Right ventricle myocardium inferior (tissue), 1 donor: ENCODE data around the gene DNAAF1. TPM values are rescaled to one million over a fixed set of nuclear protein-coding genes. Genes with fewer than 3 reads are reported as not detected.
"Not testable (repeated sequence)": the region's sequence is repeated elsewhere in the genome, so short reads cannot be mapped to it uniquely, and the experiment has no call there.

Experiments used
- ATAC-seq: fragments of 200-7000 bp; cut with Tn5 transposase; one replicate; pipeline ENCODE4 v1.9.1; 2020; ENCODE audit warnings: mild to moderate bottlenecking, moderate library complexity
- DNase-seq: peaks from one replicate; pipeline ENCODE4 v3.0.0; 2021; ENCODE audit errors: missing footprints
- intact Hi-C: fragments of 100-400 bp; cut with DNase I; formaldehyde crosslinking; loops from one replicate; pipeline ENCODE4 v1.11.0; 2022
- long read RNA-seq: library from polyadenylated mRNA; unstranded; transcript quantifications from one replicate; pipeline ENCODE4 v2.0.0, GENCODE V29; 2021
- total RNA-seq: library from RNA; stranded (reverse); fragmentation: NEBNext Ultra II Directional; extraction: Animal tissue kit (Norgen Biotek cat#: 25700); gene quantifications from one replicate; pipeline ENCODE4 v1.2.1, GENCODE V29; 2021
- donor health status: DM: no; HTN: yes; CAD: no; lungs with severe emphysema.

Gene DNAAF1
- total RNA-seq: not detected
- long read RNA-seq: 0 reads

GRCh38 chr16:84144859-84145639, at the start of gene DNAAF1, which contains the start of gene HSDL1:
DNAAF1 (plus strand) TSS chr16:84145308; CDS start chr16:84145441, 133 bp downstream.
HSDL1 (minus strand) TSS chr16:84145177; CDS start chr16:84131321, 13,856 bp downstream.
- intact Hi-C loops: loop anchor here (2.0 kb wide), 1 partner anchor 32 kb away; no protein-coding TSS in a partner anchor
- DNase-seq: peak; percentile 95
- peak; percentile 95 for ATAC-seq

GRCh38 chr16:84095466-84095865, 49.6 kb upstream of the DNAAF1 start:
- ATAC-seq (peak; percentile 50), DNase-seq (no peak)
- intact Hi-C loops: no loop called here

GRCh38 chr16:84096447-84097005, 48.6 kb upstream of the DNAAF1 start:
- no peak for ATAC-seq

GRCh38 chr16:84098939-84099338, 46.2 kb upstream of the DNAAF1 start:
- intact Hi-C loops: no loop called here
- ATAC-seq: no peak
- no peak for DNase-seq

More at GRCh38 chr16:84096447-84097005, 48.6 kb upstream of the DNAAF1 start:
- intact Hi-C loops: no loop called here
- no peak for DNase-seq

GRCh38 chr16:84103678-84104077, 41.4 kb upstream of the DNAAF1 start:
- ATAC-seq (no peak), DNase-seq (no peak)
- intact Hi-C loops: no loop called here

GRCh38 chr16:84104231-84104630, 40.9 kb upstream of the DNAAF1 start:
- ATAC-seq: no peak
- intact Hi-C loops: no loop called here

GRCh38 chr16:84105301-84105815, 39.8 kb upstream of the DNAAF1 start:
- intact Hi-C loops: no loop called here
- DNase-seq: no peak
- no peak for ATAC-seq

More at GRCh38 chr16:84104231-84104630, 40.9 kb upstream of the DNAAF1 start:
- DNase-seq: no peak

- ATAC-seq (no peak), DNase-seq (no peak)
- intact Hi-C loops: no loop called here
Measured at GRCh38 chr16:84105948-84106740, 39.0 kb upstream of the DNAAF1 start.

- intact Hi-C loops: no loop called here
- no peak for ATAC-seq
- no peak for DNase-seq
Measured at GRCh38 chr16:84107921-84108320, 37.2 kb upstream of the DNAAF1 start.

- DNase-seq (no peak), ATAC-seq (peak; percentile 77)
- intact Hi-C loops: no loop called here
Measured at GRCh38 chr16:84109598-84110335, 35.3 kb upstream of the DNAAF1 start.

- DNase-seq (no peak), ATAC-seq (no peak)
- intact Hi-C loops: no loop called here
Measured at GRCh38 chr16:84110527-84110926, 34.6 kb upstream of the DNAAF1 start.

- DNase-seq (no peak), ATAC-seq (no peak)
- intact Hi-C loops: no loop called here
Measured at GRCh38 chr16:84111525-84111924, 33.6 kb upstream of the DNAAF1 start.

GRCh38 chr16:84111949-84112348, 33.2 kb upstream of the DNAAF1 start:
- intact Hi-C loops, DNase-seq, ATAC-seq: not testable (repeated sequence)

- peak; percentile 2 for ATAC-seq
- intact Hi-C loops: loop anchor here (2.0 kb wide), 2 partner anchors 23 to 71 kb away; partner anchors contain the start of gene TAF1C
Measured at GRCh38 chr16:84115919-84116719, 29.0 kb upstream of the DNAAF1 start.

GRCh38 chr16:84116720-84117493, 28.2 kb upstream of the DNAAF1 start, which contains the start of gene MBTPS1:
MBTPS1 (minus strand) TSS chr16:84116942; CDS start chr16:84101783, 15,159 bp downstream.
- ATAC-seq (peak; percentile 99), DNase-seq (peak; percentile 99)
- intact Hi-C loops: loop anchor here (2.0 kb wide), 2 partner anchors 22 to 70 kb away; partner anchors contain the start of gene TAF1C

More at GRCh38 chr16:84115919-84116719, 29.0 kb upstream of the DNAAF1 start:
- DNase-seq: no peak

- intact Hi-C loops: loop anchor here (2.0 kb wide), 2 partner anchors 21 to 69 kb away; partner anchors contain the start of gene TAF1C
- ATAC-seq: peak; percentile 9
- no peak for DNase-seq
Measured at GRCh38 chr16:84117494-84117843, 27.6 kb upstream of the DNAAF1 start.

- intact Hi-C loops, ATAC-seq, DNase-seq: not testable (repeated sequence)
Measured at GRCh38 chr16:84118315-84118714, 26.8 kb upstream of the DNAAF1 start.
